Transverse colon (tissue), 3 donors: ENCODE data around the gene MAPK4.

Experiments
- POLR2A ChIP-seq: fragments of 450-650 bp; IDR thresholded peaks from one replicate; pipeline ENCODE4 v1.6.1; 2016; ENCODE audit warnings: antibody characterized with exemption, mild to moderate bottlenecking, moderate library complexity
- POLR2AphosphoS5 ChIP-seq, 3 donors: sonication (generic); formaldehyde crosslinking; IDR thresholded peaks; one replicate each; pipeline ENCODE4 v1.6.1; 2016; ENCODE audit warnings: antibody characterized with exemption in 3 of 3

GRCh38 chr18:50560681-50561629 is 1.1 kb downstream of the MAPK4 start:
- TF ChIP-seq POLR2A: no peak
- TF ChIP-seq POLR2AphosphoS5 (IDR thresholded peaks at IDR 0.05): no peak
